ENCODE measurements around the gene ARID2.

ARID2 gene

DNA sequence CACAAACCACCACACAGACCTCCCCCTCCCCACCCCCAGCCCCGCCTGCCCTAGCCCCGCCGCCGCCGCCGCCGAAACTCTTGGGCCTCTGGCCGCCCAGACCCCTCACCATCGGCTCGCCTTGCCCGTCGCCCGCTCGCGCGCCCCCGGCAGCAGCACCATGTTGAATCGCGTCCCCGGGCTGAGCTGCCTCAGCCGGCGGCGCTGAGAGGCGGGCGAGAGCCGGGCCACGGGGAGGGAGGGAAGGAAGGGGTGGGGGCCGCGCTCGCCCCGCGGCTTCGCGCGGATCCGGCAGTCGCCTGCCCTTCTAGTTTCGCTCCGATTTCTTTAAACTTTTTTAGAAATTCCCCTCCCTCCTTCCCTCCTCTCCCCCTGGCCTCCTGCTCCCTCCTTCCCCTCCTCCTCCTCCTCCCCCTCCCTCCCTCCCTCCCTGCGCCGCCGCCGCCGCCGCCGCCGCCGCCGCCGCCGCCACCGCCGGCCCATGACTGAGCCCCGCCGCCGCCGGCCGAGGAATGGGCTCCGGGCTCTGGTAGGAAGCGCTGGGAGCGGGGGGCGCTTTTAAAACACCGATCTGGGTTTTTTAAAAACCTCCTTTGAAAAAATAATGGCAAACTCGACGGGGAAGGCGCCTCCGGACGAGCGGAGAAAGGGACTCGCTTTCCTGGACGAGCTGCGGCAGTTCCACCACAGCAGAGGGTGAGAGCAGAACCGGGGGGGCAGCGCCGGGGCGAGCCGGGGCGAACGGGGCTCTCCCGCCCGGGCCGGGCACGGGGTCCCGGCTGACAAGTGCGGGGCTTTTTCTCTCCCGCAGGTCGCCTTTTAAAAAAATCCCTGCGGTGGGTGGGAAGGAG is at the start of gene ARID2:
Gene ARID2 (plus strand): TSS at position 474 of the 851 bp plus-strand sequence. CDS start 131 bp downstream, at position 605.
- H3K4me3 ChIP-seq (ENCODE audit: low read depth in 1 of 2, low read length in 2 of 2) = peak within 1 kb of the TSS; percentile 92 to 93
- H3K27me3 ChIP-seq (ENCODE audit: control insufficient read depth in 1 of 2, insufficient read depth in 2 of 2, low read length in 2 of 2) = no peaks in the 10 kb centered on the region
- no peaks in the 10 kb centered on the region for H3K36me3 ChIP-seq (ENCODE audit: control insufficient read depth in 1 of 2, insufficient read depth in 2 of 2, low read length in 2 of 2)
- H3K9ac ChIP-seq (ENCODE audit: low read depth in 1 of 2, low read length in 2 of 2) = peak within 1 kb of the TSS; percentile 84 to 93
- H3K27ac ChIP-seq (ENCODE audit: low read depth, low read length) = peak within 1 kb of the TSS; percentile 95
- no peaks in the 10 kb centered on the region for H3K9me3 ChIP-seq (ENCODE audit: control insufficient read depth in 1 of 2, low read length in 2 of 2)
- peaks cover 22 to 27% of the 10 kb centered on the region in 2 donors for H3K4me1 ChIP-seq (ENCODE audit: control insufficient read depth in 1 of 2, insufficient read depth in 2 of 2, low read length in 2 of 2)

DNA sequence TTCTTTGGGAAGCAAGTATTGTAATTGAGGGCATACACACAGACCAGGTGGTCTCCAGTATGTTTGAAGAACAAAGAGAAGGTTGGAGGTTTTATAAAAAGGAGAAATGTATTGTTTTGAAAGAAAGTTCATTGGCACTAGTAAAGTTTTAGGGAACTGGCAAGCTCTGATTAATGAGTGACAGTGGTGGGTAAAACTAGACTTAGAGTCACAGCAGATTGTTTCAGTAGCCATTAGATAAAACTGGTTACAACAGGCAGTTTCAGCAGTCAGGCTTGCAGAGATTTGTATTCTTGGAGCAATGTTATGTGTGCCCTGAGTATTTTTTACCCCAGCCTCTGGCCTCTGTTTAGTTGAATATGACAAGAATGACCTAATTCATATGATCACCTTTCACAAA is 49.1 kb upstream of the ARID2 start:
- Histone ChIP-seq H3K4me1 (ENCODE audit: control insufficient read depth in 1 of 2, insufficient read depth in 2 of 2, low read length in 2 of 2) (no peaks in the 10 kb centered on the region), H3K27me3 (ENCODE audit: control insufficient read depth in 1 of 2, insufficient read depth in 2 of 2, low read length in 2 of 2) (no peaks in the 10 kb centered on the region), H3K9me3 (ENCODE audit: control insufficient read depth in 1 of 2, low read length in 2 of 2) (no peaks in the 10 kb centered on the region), H3K36me3 (ENCODE audit: control insufficient read depth in 1 of 2, insufficient read depth in 2 of 2, low read length in 2 of 2) (no peaks in the 10 kb centered on the region), H3K27ac (ENCODE audit: low read depth, low read length) (no peak overlapping the region), H3K4me3 (ENCODE audit: low read depth in 1 of 2, low read length in 2 of 2) (no peak overlapping the region), H3K9ac (ENCODE audit: low read depth in 1 of 2, low read length in 2 of 2) (no peak overlapping the region)

DNA sequence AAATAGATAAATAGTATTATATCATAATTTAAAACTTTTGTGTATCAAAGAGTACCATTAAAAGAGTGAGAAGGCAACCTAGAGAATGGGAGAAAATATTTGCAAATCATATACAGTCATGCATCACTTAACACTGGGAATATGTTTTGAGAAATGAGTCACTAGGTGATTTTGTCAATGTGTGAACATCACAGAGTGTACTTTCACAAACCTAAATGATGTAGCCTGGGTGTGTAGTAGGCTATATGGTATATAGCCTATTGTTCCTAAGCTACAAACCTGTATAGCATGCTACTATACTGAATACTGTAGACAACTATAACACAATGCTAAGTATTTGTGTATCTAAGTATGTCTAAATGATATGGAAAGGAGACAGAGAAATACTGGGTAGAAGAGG is 48.0 kb upstream of the ARID2 start:
- no peaks in the 10 kb centered on the region for H3K9me3 ChIP-seq (ENCODE audit: control insufficient read depth in 1 of 2, low read length in 2 of 2)
- no peak overlapping the region for H3K27ac ChIP-seq (ENCODE audit: low read depth, low read length)
- H3K27me3 ChIP-seq (ENCODE audit: control insufficient read depth in 1 of 2, insufficient read depth in 2 of 2, low read length in 2 of 2) = no peaks in the 10 kb centered on the region
- H3K4me3 ChIP-seq (ENCODE audit: low read depth in 1 of 2, low read length in 2 of 2) = no peak overlapping the region
- no peak overlapping the region for H3K9ac ChIP-seq (ENCODE audit: low read depth in 1 of 2, low read length in 2 of 2)
- H3K4me1 ChIP-seq (ENCODE audit: control insufficient read depth in 1 of 2, insufficient read depth in 2 of 2, low read length in 2 of 2) = no peaks in the 10 kb centered on the region
- no peaks in the 10 kb centered on the region for H3K36me3 ChIP-seq (ENCODE audit: control insufficient read depth in 1 of 2, insufficient read depth in 2 of 2, low read length in 2 of 2)

DNA sequence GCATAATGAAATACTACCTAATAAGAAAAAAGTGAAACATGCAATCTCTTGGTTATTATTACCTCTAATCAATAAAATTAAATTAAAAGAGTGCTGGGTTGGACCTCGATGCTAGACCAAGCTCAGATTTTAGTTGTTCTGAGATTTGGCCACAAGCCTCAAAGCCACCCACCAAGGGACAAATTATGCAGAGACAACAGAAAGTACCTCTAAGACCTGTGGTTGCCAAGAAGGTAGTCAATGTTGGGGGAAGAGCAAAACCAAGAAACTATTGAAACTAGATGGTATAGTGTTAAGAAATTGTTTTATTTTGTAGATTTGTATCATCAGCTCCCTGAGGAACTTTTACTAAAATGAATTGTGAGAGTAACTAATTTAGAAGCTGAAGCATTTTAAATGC is 43.8 kb upstream of the ARID2 start:
- Histone ChIP-seq H3K27ac (ENCODE audit: low read depth, low read length) (no peak overlapping the region), H3K36me3 (ENCODE audit: control insufficient read depth in 1 of 2, insufficient read depth in 2 of 2, low read length in 2 of 2) (no peaks in the 10 kb centered on the region), H3K4me3 (ENCODE audit: low read depth in 1 of 2, low read length in 2 of 2) (no peak overlapping the region)

GRCh38 chr12:45687081-45688015 is 42.2 kb upstream of the ARID2 start:
- Histone ChIP-seq H3K36me3 (ENCODE audit: control insufficient read depth in 1 of 2, insufficient read depth in 2 of 2, low read length in 2 of 2) (no peaks in the 10 kb centered on the region), H3K27me3 (ENCODE audit: control insufficient read depth in 1 of 2, insufficient read depth in 2 of 2, low read length in 2 of 2) (no peaks in the 10 kb centered on the region), H3K4me1 (ENCODE audit: control insufficient read depth in 1 of 2, insufficient read depth in 2 of 2, low read length in 2 of 2) (no peaks in the 10 kb centered on the region), H3K9ac (ENCODE audit: low read depth in 1 of 2, low read length in 2 of 2) (no peak overlapping the region), H3K9me3 (ENCODE audit: control insufficient read depth in 1 of 2, low read length in 2 of 2) (no peaks in the 10 kb centered on the region), H3K27ac (ENCODE audit: low read depth, low read length) (no peak overlapping the region), H3K4me3 (ENCODE audit: low read depth in 1 of 2, low read length in 2 of 2) (no peak overlapping the region)

More for the DNA sequence above, 43.8 kb upstream of the ARID2 start:
- H3K9ac ChIP-seq (ENCODE audit: low read depth in 1 of 2, low read length in 2 of 2) = no peak overlapping the region
- H3K9me3 ChIP-seq (ENCODE audit: control insufficient read depth in 1 of 2, low read length in 2 of 2) = no peaks in the 10 kb centered on the region
- H3K4me1 ChIP-seq (ENCODE audit: control insufficient read depth in 1 of 2, insufficient read depth in 2 of 2, low read length in 2 of 2) = no peaks in the 10 kb centered on the region
- no peaks in the 10 kb centered on the region for H3K27me3 ChIP-seq (ENCODE audit: control insufficient read depth in 1 of 2, insufficient read depth in 2 of 2, low read length in 2 of 2)

GRCh38 chr12:45688183-45688582 is 41.3 kb upstream of the ARID2 start:
- H3K9ac ChIP-seq (ENCODE audit: low read depth in 1 of 2, low read length in 2 of 2) = no peak overlapping the region
- H3K9me3 ChIP-seq (ENCODE audit: control insufficient read depth in 1 of 2, low read length in 2 of 2) = no peaks in the 10 kb centered on the region
- no peaks in the 10 kb centered on the region for H3K27me3 ChIP-seq (ENCODE audit: control insufficient read depth in 1 of 2, insufficient read depth in 2 of 2, low read length in 2 of 2)
- no peaks in the 10 kb centered on the region for H3K4me1 ChIP-seq (ENCODE audit: control insufficient read depth in 1 of 2, insufficient read depth in 2 of 2, low read length in 2 of 2)
- no peaks in the 10 kb centered on the region for H3K36me3 ChIP-seq (ENCODE audit: control insufficient read depth in 1 of 2, insufficient read depth in 2 of 2, low read length in 2 of 2)
- no peak overlapping the region for H3K27ac ChIP-seq (ENCODE audit: low read depth, low read length)
- H3K4me3 ChIP-seq (ENCODE audit: low read depth in 1 of 2, low read length in 2 of 2) = no peak overlapping the region

GRCh38 chr12:45695035-45695434 is 34.5 kb upstream of the ARID2 start:
- Histone ChIP-seq H3K27me3 (ENCODE audit: control insufficient read depth in 1 of 2, insufficient read depth in 2 of 2, low read length in 2 of 2) (no peaks in the 10 kb centered on the region), H3K4me1 (ENCODE audit: control insufficient read depth in 1 of 2, insufficient read depth in 2 of 2, low read length in 2 of 2) (no peaks in the 10 kb centered on the region), H3K4me3 (ENCODE audit: low read depth in 1 of 2, low read length in 2 of 2) (no peak overlapping the region), H3K36me3 (ENCODE audit: control insufficient read depth in 1 of 2, insufficient read depth in 2 of 2, low read length in 2 of 2) (no peaks in the 10 kb centered on the region), H3K9ac (ENCODE audit: low read depth in 1 of 2, low read length in 2 of 2) (no peak overlapping the region), H3K27ac (ENCODE audit: low read depth, low read length) (no peak overlapping the region), H3K9me3 (ENCODE audit: control insufficient read depth in 1 of 2, low read length in 2 of 2) (no peaks in the 10 kb centered on the region)

DNA sequence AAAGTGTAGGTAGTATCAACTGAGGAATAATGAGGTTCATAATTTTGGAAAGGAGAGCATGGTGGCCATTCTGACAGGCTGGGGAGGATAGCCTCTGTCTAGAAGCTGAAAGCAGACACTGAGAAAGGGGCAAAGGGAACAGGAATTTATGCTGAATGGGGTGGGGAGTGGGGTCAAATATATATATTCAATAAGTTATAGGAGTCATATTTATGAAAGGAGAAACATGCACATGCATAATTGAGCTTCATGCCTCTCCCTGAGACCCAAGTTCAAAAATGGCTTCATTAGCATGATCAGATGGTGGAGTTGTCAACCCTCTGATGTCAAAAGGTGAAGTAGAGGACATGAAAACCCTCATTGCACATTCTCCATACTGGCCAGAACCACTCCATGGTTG is 33.9 kb upstream of the ARID2 start:
- no peaks in the 10 kb centered on the region for H3K27me3 ChIP-seq (ENCODE audit: control insufficient read depth in 1 of 2, insufficient read depth in 2 of 2, low read length in 2 of 2)
- no peaks in the 10 kb centered on the region for H3K4me1 ChIP-seq (ENCODE audit: control insufficient read depth in 1 of 2, insufficient read depth in 2 of 2, low read length in 2 of 2)
- H3K27ac ChIP-seq (ENCODE audit: low read depth, low read length) = no peak overlapping the region
- H3K36me3 ChIP-seq (ENCODE audit: control insufficient read depth in 1 of 2, insufficient read depth in 2 of 2, low read length in 2 of 2) = no peaks in the 10 kb centered on the region
- no peak overlapping the region for H3K4me3 ChIP-seq (ENCODE audit: low read depth in 1 of 2, low read length in 2 of 2)
- H3K9ac ChIP-seq (ENCODE audit: low read depth in 1 of 2, low read length in 2 of 2) = no peak overlapping the region
- H3K9me3 ChIP-seq (ENCODE audit: control insufficient read depth in 1 of 2, low read length in 2 of 2) = no peaks in the 10 kb centered on the region

- Histone ChIP-seq H3K9me3 (ENCODE audit: control insufficient read depth in 1 of 2, low read length in 2 of 2) (peaks cover 0 to 4% of the 10 kb centered on the region in 2 donors), H3K36me3 (ENCODE audit: control insufficient read depth in 1 of 2, insufficient read depth in 2 of 2, low read length in 2 of 2) (no peaks in the 10 kb centered on the region), H3K27ac (ENCODE audit: low read depth, low read length) (no peak overlapping the region), H3K9ac (ENCODE audit: low read depth in 1 of 2, low read length in 2 of 2) (no peak overlapping the region), H3K27me3 (ENCODE audit: control insufficient read depth in 1 of 2, insufficient read depth in 2 of 2, low read length in 2 of 2) (no peaks in the 10 kb centered on the region), H3K4me1 (ENCODE audit: control insufficient read depth in 1 of 2, insufficient read depth in 2 of 2, low read length in 2 of 2) (no peaks in the 10 kb centered on the region), H3K4me3 (ENCODE audit: low read depth in 1 of 2, low read length in 2 of 2) (no peak overlapping the region)
Measured at GRCh38 chr12:45696049-45696448, 33.5 kb upstream of the ARID2 start.

- no peaks in the 10 kb centered on the region for H3K27me3 ChIP-seq (ENCODE audit: control insufficient read depth in 1 of 2, insufficient read depth in 2 of 2, low read length in 2 of 2)
- H3K4me3 ChIP-seq (ENCODE audit: low read depth in 1 of 2, low read length in 2 of 2) = no peak overlapping the region
- H3K9ac ChIP-seq (ENCODE audit: low read depth in 1 of 2, low read length in 2 of 2) = no peak overlapping the region
- H3K27ac ChIP-seq (ENCODE audit: low read depth, low read length) = no peak overlapping the region
- H3K9me3 ChIP-seq (ENCODE audit: control insufficient read depth in 1 of 2, low read length in 2 of 2) = peaks cover 3 to 5% of the 10 kb centered on the region in 2 donors
- no peaks in the 10 kb centered on the region for H3K36me3 ChIP-seq (ENCODE audit: control insufficient read depth in 1 of 2, insufficient read depth in 2 of 2, low read length in 2 of 2)
- no peaks in the 10 kb centered on the region for H3K4me1 ChIP-seq (ENCODE audit: control insufficient read depth in 1 of 2, insufficient read depth in 2 of 2, low read length in 2 of 2)
Measured at GRCh38 chr12:45697371-45697770, 32.1 kb upstream of the ARID2 start.

All from duodenal mucosa (tissue), 2 donors.